OCI-LY1 (cell line): ENCODE measurements around the gene ALG9.

Source experiments
- H2AFZ ChIP-seq: fragments of 200-600 bp; sonication (generic), shearing (Covaris generic); 2 replicates; pipeline ENCODE4 v1.6.0; 2014; ENCODE audit warnings: antibody characterized with exemption, mild to moderate bottlenecking, low read length
- H3F3A ChIP-seq: fragments of 200-600 bp; sonication (generic), shearing (Covaris generic); 2 replicates; pipeline ENCODE4 v1.6.0; 2014; ENCODE audit warnings: mild to moderate bottlenecking, antibody characterized with exemption, low read length, moderate library complexity; ENCODE audit not compliant: insufficient read depth
- H3K27ac ChIP-seq: fragments of 200-600 bp; sonication (generic); 2 replicates; pipeline ENCODE4 v1.5.1; 2014; ENCODE audit warnings: low read length, mixed run types, mild to moderate bottlenecking, low read depth; ENCODE audit not compliant: poor library complexity, severe bottlenecking
- H3K27me3 ChIP-seq: fragments of 200-600 bp; sonication (generic); 2 replicates; pipeline ENCODE4 v1.6.0; 2014; ENCODE audit warnings: antibody characterized with exemption, mild to moderate bottlenecking, low read length, moderate library complexity; ENCODE audit not compliant: insufficient read depth
- H3K36me3 ChIP-seq: fragments of 200-600 bp; sonication (generic); 2 replicates; pipeline ENCODE4 v1.6.1; 2014; ENCODE audit warnings: mild to moderate bottlenecking, antibody characterized with exemption, low read length, moderate library complexity, mixed read lengths; ENCODE audit not compliant: insufficient read depth
- H3K4me1 ChIP-seq: fragments of 200-600 bp; sonication (generic); 2 replicates; pipeline ENCODE4 v1.5.1; 2014; ENCODE audit warnings: mild to moderate bottlenecking, low read length, moderate library complexity; ENCODE audit not compliant: insufficient read depth, severe bottlenecking
- H3K4me2 ChIP-seq: fragments of 200-600 bp; sonication (generic), shearing (Covaris generic); 2 replicates; pipeline ENCODE4 v1.6.1; 2014; ENCODE audit warnings: low read length
- H3K4me3 ChIP-seq: fragments of 200-600 bp; sonication (generic); 2 replicates; pipeline ENCODE4 v1.5.1; 2014; ENCODE audit warnings: low read length, low read depth, mild to moderate bottlenecking, mixed read lengths; ENCODE audit not compliant: poor library complexity, severe bottlenecking
- H3K79me2 ChIP-seq: fragments of 200-600 bp; shearing (Covaris generic); 2 replicates; pipeline ENCODE4 v1.6.1; 2016; ENCODE audit warnings: mixed run types, low read length, mixed read lengths; ENCODE audit not compliant: insufficient read depth
- H3K9ac ChIP-seq: fragments of 200-600 bp; sonication (generic), shearing (Covaris generic); 2 replicates; pipeline ENCODE4 v1.6.1; 2014; ENCODE audit warnings: mild to moderate bottlenecking, low read length, mixed read lengths
- H3K9me2 ChIP-seq: fragments of 200-600 bp; sonication (generic), shearing (Covaris generic); 2 replicates; pipeline ENCODE4 v1.6.1; 2014; ENCODE audit warnings: low read depth, mild to moderate bottlenecking, low read length, mixed read lengths
- H3K9me3 ChIP-seq: fragments of 200-600 bp; shearing (Covaris generic); 2 replicates; pipeline ENCODE4 v1.6.1; 2014; ENCODE audit warnings: low read length, mixed read lengths
- H4K20me1 ChIP-seq: fragments of 200-600 bp; sonication (generic), shearing (Covaris generic); 2 replicates; pipeline ENCODE4 v1.6.0; 2016; ENCODE audit warnings: mild to moderate bottlenecking, low read length; ENCODE audit not compliant: insufficient read depth
- CTCF ChIP-seq: fragments of 200-600 bp; sonication (generic), shearing (Covaris generic); IDR thresholded peaks from 2 replicates; pipeline ENCODE4 v1.5.1; 2017; ENCODE audit warnings: mild to moderate bottlenecking, antibody characterized with exemption, low read length, moderate library complexity, mixed read lengths
- EZH2 ChIP-seq: fragments of 200-600 bp; sonication (generic), shearing (Covaris generic); IDR thresholded peaks from 2 replicates; pipeline ENCODE4 v1.8.0; 2017; ENCODE audit warnings: borderline replicate concordance, mixed run types, mild to moderate bottlenecking, antibody characterized with exemption, low read length, moderate library complexity, mixed read lengths

ALG9 gene

DNA sequence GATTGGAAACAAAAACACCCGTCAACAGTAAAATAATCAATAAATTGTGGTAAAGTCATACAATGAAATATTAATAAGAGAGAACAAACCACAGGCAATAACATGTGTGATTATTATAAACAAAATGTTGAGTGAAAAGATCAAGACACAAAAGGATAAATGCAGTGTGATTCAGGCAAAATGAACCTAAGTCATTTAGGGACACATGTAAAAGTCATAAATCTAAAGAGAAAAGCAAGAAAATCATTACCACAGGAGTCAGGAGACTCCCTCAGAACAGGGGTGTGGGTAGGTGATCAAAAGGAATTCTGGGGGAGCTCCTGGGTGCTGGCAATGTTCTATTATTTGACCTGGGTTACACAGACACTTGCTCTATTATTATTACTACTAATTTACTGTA, 57.3 kb downstream of the ALG9 start:
- H3K4me3 ChIP-seq, result no peak overlapping the region
- H3F3A ChIP-seq, result no peaks in the 10 kb centered on the region; the same call in 1 of the 2 replicates
- no peaks in the 10 kb centered on the region for H3K27me3 ChIP-seq
- no peak overlapping the region for H3K27ac ChIP-seq
- H3K9me2 ChIP-seq, result no peaks in the 10 kb centered on the region
- no peaks in the 10 kb centered on the region for H3K79me2 ChIP-seq
- H3K36me3 ChIP-seq, result peaks cover 9% of the 10 kb centered on the region; the same call in 1 of the 2 replicates
- H3K4me2 ChIP-seq, result no peak overlapping the region
- peaks cover 2% of the 10 kb centered on the region; the same call in 1 of the 2 replicates for H3K9me3 ChIP-seq
- H3K4me1 ChIP-seq, result no peaks in the 10 kb centered on the region
- no peak for TF ChIP-seq EZH2
- TF ChIP-seq CTCF, result no peak
- H4K20me1 ChIP-seq, result no peaks in the 10 kb centered on the region
- no peak overlapping the region for H3K9ac ChIP-seq
- H2AFZ ChIP-seq, result no peak overlapping the region

GRCh38 chr11:111812211-111812610, 59.2 kb downstream of the ALG9 start:
- Histone ChIP-seq H3K9me2 (no peaks in the 10 kb centered on the region), H3K9ac (no peak overlapping the region), H3K27ac (no peak overlapping the region), H4K20me1 (no peaks in the 10 kb centered on the region), H3K79me2 (no peaks in the 10 kb centered on the region), H3K36me3 (peaks cover 20% of the 10 kb centered on the region; the same call in 1 of the 2 replicates), H2AFZ (no peak overlapping the region), H3K4me2 (no peak overlapping the region), H3K4me3 (no peak overlapping the region), H3K27me3 (no peaks in the 10 kb centered on the region), H3K4me1 (no peaks in the 10 kb centered on the region), H3F3A (no peaks in the 10 kb centered on the region), H3K9me3 (peaks cover 2% of the 10 kb centered on the region; the same call in 1 of the 2 replicates)
- TF ChIP-seq CTCF, result no peak
- TF ChIP-seq EZH2, result no peak

DNA sequence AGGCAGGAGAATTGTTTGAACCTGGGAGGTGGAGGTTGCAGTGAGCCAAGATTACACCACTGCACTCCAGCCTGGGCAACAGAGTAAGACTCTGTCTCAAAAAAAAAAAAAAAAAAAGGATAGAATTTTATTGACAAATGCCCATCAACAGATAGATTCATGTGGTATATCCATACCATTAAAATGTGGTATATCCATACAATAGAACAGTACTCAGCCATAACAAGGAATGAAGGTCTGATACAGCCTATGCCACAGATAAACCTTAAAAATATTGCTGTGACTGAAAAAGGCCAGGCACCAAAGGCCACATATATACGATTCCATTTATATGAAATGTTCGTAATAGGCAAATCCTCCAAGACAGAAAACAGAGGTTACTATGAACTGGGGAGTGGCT, 59.9 kb downstream of the ALG9 start:
- no peak overlapping the region for H3K27ac ChIP-seq
- no peaks in the 10 kb centered on the region for H4K20me1 ChIP-seq
- H3K27me3 ChIP-seq, result no peaks in the 10 kb centered on the region
- H3K4me2 ChIP-seq, result no peak overlapping the region
- no peaks in the 10 kb centered on the region for H3K4me1 ChIP-seq
- no peak overlapping the region for H3K9ac ChIP-seq
- peaks cover 20% of the 10 kb centered on the region; the same call in 1 of the 2 replicates for H3K36me3 ChIP-seq
- no peaks in the 10 kb centered on the region for H3F3A ChIP-seq
- H3K9me2 ChIP-seq, result no peaks in the 10 kb centered on the region
- TF ChIP-seq EZH2 (no peak), CTCF (no peak)
- H3K4me3 ChIP-seq, result no peak overlapping the region
- no peak overlapping the region for H2AFZ ChIP-seq
- no peaks in the 10 kb centered on the region for H3K79me2 ChIP-seq
- peaks cover 2% of the 10 kb centered on the region; the same call in 1 of the 2 replicates for H3K9me3 ChIP-seq
